Uterus (tissue), 2 donors: ENCODE measurements around the gene CLOCK.

Source experiments
- CTCF ChIP-seq, 4 experiments: fragments of 200-600 bp in 2 of 4; fragments of 450-650 bp in 2 of 4; sonication (generic) in 2 of 4; IDR thresholded peaks; one replicate each; pipeline ENCODE4 v1.5.1; 2016 to 2019; ENCODE audit warnings: antibody characterized with exemption in 4 of 4, mild to moderate bottlenecking in 2 of 4, moderate library complexity in 1 of 4
- POLR2A ChIP-seq, 2 donors: fragments of 450-650 bp; IDR thresholded peaks; one replicate each; pipeline ENCODE4 v1.6.1; 2016; ENCODE audit warnings: antibody characterized with exemption in 2 of 2, mild to moderate bottlenecking in 1 of 2, moderate library complexity in 1 of 2

GRCh38 chr4:55431710-55432336 lies 114.9 kb downstream of the CLOCK start:
- TF ChIP-seq POLR2A (IDR thresholded peaks at IDR 0.05) (no peak), CTCF (IDR thresholded peaks at IDR 0.05) (no peak)
